T-cell (primary cell): ENCODE data around the gene MOSPD3. TPM values are rescaled to one million over a fixed set of nuclear protein-coding genes. Genes with fewer than 3 reads are reported as not detected.

Experiments used
- ATAC-seq, 4 experiments: fragments of 200-7000 bp in 3 of 4; fragments of 150-1000 bp in 1 of 4; cut with Tn5 transposase; replicated peaks in 1 of 4; 1 replicate in 3 of 4; 2 replicates in 1 of 4; pipeline ENCODE4 v1.10.0; 2021; ENCODE audit warnings: moderate library complexity in 3 of 4, mild to moderate bottlenecking in 2 of 4, moderate number of reproducible peaks in 1 of 4
- CTCF ChIA-PET, 2 donors: fragments of 300-600 bp; sonication (Branson Sonifier 250); formaldehyde crosslinking; loops; one replicate each; lab custom pipeline; 2022; ENCODE audit warnings: antibody characterized with exemption in 2 of 2; lab: Charles Lee
- POLR2A ChIA-PET, 2 donors: fragments of 300-600 bp; sonication (Branson Sonifier 250); formaldehyde crosslinking; loops; one replicate each; lab custom pipeline; 2022; ENCODE audit warnings: antibody characterized with exemption in 2 of 2; lab: Charles Lee
- DNase-seq, 35 experiments: peaks; one replicate each; pipeline versions ENCODE4 v3.0.0 to v3.0.0-alpha.2; 2013 to 2023
- H3K27ac ChIP-seq: one replicate; pipeline ENCODE4 v1.5.1; 2013; ENCODE audit warnings: low read length
- H3K27me3 ChIP-seq, 2 experiments: replicated peaks in 1 of 2; 1 replicate in 1 of 2; 2 replicates in 1 of 2; pipeline versions ENCODE4 v1.6.1 to v1.7.0; 2013; ENCODE audit warnings: low read length in 1 of 2, mixed read lengths in 1 of 2; ENCODE audit not compliant: control insufficient read depth in 2 of 2, insufficient read depth in 2 of 2; ENCODE audit errors: extremely low read depth in 1 of 2
- H3K36me3 ChIP-seq, 2 donors: 1 replicate in 1 of 2; 2 replicates in 1 of 2; pipeline versions ENCODE4 v1.6.1 to v1.7.0; 2013; ENCODE audit warnings: low read length in 1 of 2; ENCODE audit not compliant: control insufficient read depth in 2 of 2, insufficient read depth in 1 of 2; ENCODE audit errors: extremely low read depth in 1 of 2
- H3K4me1 ChIP-seq, 2 experiments: 1 replicate in 1 of 2; 2 replicates in 1 of 2; pipeline versions ENCODE4 v1.6.1 to v1.7.0; 2013; ENCODE audit warnings: low read length in 2 of 2, mixed read lengths in 1 of 2; ENCODE audit not compliant: insufficient read depth in 2 of 2, control insufficient read depth in 1 of 2; ENCODE audit errors: extremely low read depth in 1 of 2
- H3K4me3 ChIP-seq, 2 donors: 1 replicate in 1 of 2; 2 replicates in 1 of 2; pipeline versions ENCODE4 v1.5.1 to v1.7.0; 2013; ENCODE audit warnings: mild to moderate bottlenecking in 2 of 2, low read length in 1 of 2, moderate library complexity in 1 of 2; ENCODE audit not compliant: control insufficient read depth in 1 of 2; ENCODE audit errors: extremely low read depth in 1 of 2
- H3K9me3 ChIP-seq: 2 replicates; pipeline ENCODE4 v1.7.0; 2013
- H3K27ac Mint-ChIP-seq, 2 donors: one replicate each; pipeline ENCODE4 v1.8.0; 2020 to 2021; ENCODE audit warnings: mild to moderate bottlenecking in 2 of 2, mixed read lengths in 2 of 2
- H3K27me3 Mint-ChIP-seq, 2 donors: one replicate each; pipeline ENCODE4 v1.8.0; 2021 to 2022; ENCODE audit warnings: mixed read lengths in 2 of 2
- H3K36me3 Mint-ChIP-seq: one replicate; pipeline ENCODE4 v1.8.0; 2021; ENCODE audit warnings: mixed read lengths
- H3K4me1 Mint-ChIP-seq, 3 donors: one replicate each; pipeline ENCODE4 v1.8.0; 2020 to 2022; ENCODE audit warnings: mixed read lengths in 3 of 3, mild to moderate bottlenecking in 1 of 3
- H3K4me3 Mint-ChIP-seq, 3 donors: one replicate each; pipeline ENCODE4 v1.8.0; 2020 to 2022; ENCODE audit warnings: mild to moderate bottlenecking in 3 of 3, mixed read lengths in 3 of 3, moderate library complexity in 3 of 3
- H3K9me3 Mint-ChIP-seq, 3 donors: one replicate each; pipeline ENCODE4 v1.8.0; 2020 to 2022; ENCODE audit warnings: mixed read lengths in 3 of 3
- WGBS: methylation state at CpG from one replicate; pipeline ENCODE4 v1.1.5; 2013; ENCODE audit warnings: missing lambda C conversion rate; ENCODE audit not compliant: insufficient coverage; 5-methylcytosine and 5-hydroxymethylcytosine counted together
- total RNA-seq, 35 experiments: library from RNA in 6 of 35; stranded (reverse) in 6 of 35; fragments of 120-200 nt in 1 of 35; gene quantifications; one replicate each; pipeline versions ENCODE4 v1.2.1 to v1.2.4 and lab custom pipeline; 2013 to 2026

MOSPD3 gene
- total RNA-seq, 5 donors from 2014 or later (not counting 1 experiment from before 2014, with no cell fraction given): 10.9 to 19.0 (median 16.3) TPM

GRCh38 chr7:100595188-100595587 is 17.2 kb upstream of the MOSPD3 start:
- Histone ChIP-seq H3K9me3 (no peaks in the 10 kb centered on the region), H3K27me3 (peaks cover 0 to 18% of the 10 kb centered on the region in 2 experiments), H3K27ac (no peak overlapping the region), H3K4me3 (no peak overlapping the region), H3K4me1 (no peaks in the 10 kb centered on the region), H3K36me3 (no peaks in the 10 kb centered on the region)
- H3K27me3 Mint-ChIP-seq: peaks cover 0 to 3% of the 10 kb centered on the region in 2 donors
- no peaks in the 10 kb centered on the region for H3K36me3 Mint-ChIP-seq
- WGBS: 96% methylated on average over 3 of the region's 7 CpGs
- H3K4me3 Mint-ChIP-seq: no peak overlapping the region
- no peaks in the 10 kb centered on the region for H3K9me3 Mint-ChIP-seq
- ChIA-PET POLR2A (interaction anchor here in 1 of 2 donors (0.6 kb wide), 1 partner anchor 19 kb away, joined by 8 read pairs; no protein-coding TSS in a partner anchor), CTCF (no interaction called here)
- ATAC-seq: no peak
- peaks cover 0 to 3% (median 3%) of the 10 kb centered on the region in 3 donors for H3K4me1 Mint-ChIP-seq
- DNase-seq: no peak
- no peak overlapping the region for H3K27ac Mint-ChIP-seq

- ChIA-PET CTCF (interaction anchor here (0.7 to 1.4 kb wide), 3 partner anchors 12 to 1122 kb away, joined by 3 to 4 read pairs (median 3); partner anchors contain the start of gene FBXO24 (in 1 of the 2)), POLR2A (no interaction called here)
- no peak overlapping the region for H3K27ac ChIP-seq
- ATAC-seq (no peak), DNase-seq (no peak)
- H3K27me3 ChIP-seq: peaks cover 0 to 4% of the 10 kb centered on the region in 2 experiments
- Mint-ChIP-seq H3K4me1 (peaks cover 1 to 7% (median 3%) of the 10 kb centered on the region in 3 donors), H3K9me3 (no peaks in the 10 kb centered on the region), H3K27ac (no peak overlapping the region), H3K4me3 (no peak overlapping the region), H3K27me3 (no peaks in the 10 kb centered on the region), H3K36me3 (no peaks in the 10 kb centered on the region)
- H3K4me3 ChIP-seq: no peak overlapping the region
- WGBS: 76% methylated on average over 2 of the region's 4 CpGs
- H3K4me1 ChIP-seq: peaks cover 0 to 5% of the 10 kb centered on the region in 2 experiments
- no peaks in the 10 kb centered on the region for H3K9me3 ChIP-seq
- H3K36me3 ChIP-seq: no peaks in the 10 kb centered on the region
Measured at GRCh38 chr7:100598425-100598824, 13.9 kb upstream of the MOSPD3 start.

GRCh38 chr7:100599911-100600729 is 12.2 kb upstream of the MOSPD3 start:
- DNase-seq (no peak), ATAC-seq (no peak)
- no peaks in the 10 kb centered on the region for H3K36me3 Mint-ChIP-seq
- H3K27ac Mint-ChIP-seq: no peak overlapping the region
- 82% methylated on average over 12 of the region's 18 CpGs for WGBS
- ChIA-PET POLR2A (interaction anchor here in 1 of 2 donors (0.7 kb wide), 1 partner anchor 60 kb away, joined by 4 read pairs; no protein-coding TSS in a partner anchor), CTCF (interaction anchor here in 1 of 2 donors (0.5 kb wide), 1 partner anchor 252 kb away, joined by 3 read pairs; no protein-coding TSS in a partner anchor)
- H3K4me3 ChIP-seq: no peak overlapping the region
- no peaks in the 10 kb centered on the region for H3K36me3 ChIP-seq
- H3K4me3 Mint-ChIP-seq: no peak overlapping the region
- H3K27ac ChIP-seq: no peak overlapping the region
- no peaks in the 10 kb centered on the region for H3K9me3 ChIP-seq
- H3K9me3 Mint-ChIP-seq: no peaks in the 10 kb centered on the region
- H3K4me1 ChIP-seq: peaks cover 5 to 20% of the 10 kb centered on the region in 2 experiments
- peaks cover 0 to 5% of the 10 kb centered on the region in 2 experiments for H3K27me3 ChIP-seq
- no peaks in the 10 kb centered on the region for H3K27me3 Mint-ChIP-seq
- peaks cover 8 to 15% (median 11%) of the 10 kb centered on the region in 3 donors for H3K4me1 Mint-ChIP-seq

GRCh38 chr7:100600730-100601038 is 11.7 kb upstream of the MOSPD3 start:
- H3K4me1 Mint-ChIP-seq: peaks cover 12 to 21% (median 16%) of the 10 kb centered on the region in 3 donors
- peaks cover 0 to 7% of the 10 kb centered on the region in 2 experiments for H3K27me3 ChIP-seq
- no peaks in the 10 kb centered on the region for H3K27me3 Mint-ChIP-seq
- ChIA-PET POLR2A (no interaction called here), CTCF (no interaction called here)
- no peak overlapping the region for H3K4me3 Mint-ChIP-seq
- H3K27ac Mint-ChIP-seq: no peak overlapping the region
- 93% methylated on average over 6 of the region's 9 CpGs for WGBS
- no peak overlapping the region for H3K27ac ChIP-seq
- no peaks in the 10 kb centered on the region for H3K9me3 ChIP-seq
- DNase-seq (no peak), ATAC-seq (no peak)
- H3K9me3 Mint-ChIP-seq: no peaks in the 10 kb centered on the region
- no peaks in the 10 kb centered on the region for H3K36me3 Mint-ChIP-seq
- no peaks in the 10 kb centered on the region for H3K36me3 ChIP-seq
- H3K4me1 ChIP-seq: peaks cover 11 to 26% of the 10 kb centered on the region in 2 experiments
- H3K4me3 ChIP-seq: no peak overlapping the region

DNA sequence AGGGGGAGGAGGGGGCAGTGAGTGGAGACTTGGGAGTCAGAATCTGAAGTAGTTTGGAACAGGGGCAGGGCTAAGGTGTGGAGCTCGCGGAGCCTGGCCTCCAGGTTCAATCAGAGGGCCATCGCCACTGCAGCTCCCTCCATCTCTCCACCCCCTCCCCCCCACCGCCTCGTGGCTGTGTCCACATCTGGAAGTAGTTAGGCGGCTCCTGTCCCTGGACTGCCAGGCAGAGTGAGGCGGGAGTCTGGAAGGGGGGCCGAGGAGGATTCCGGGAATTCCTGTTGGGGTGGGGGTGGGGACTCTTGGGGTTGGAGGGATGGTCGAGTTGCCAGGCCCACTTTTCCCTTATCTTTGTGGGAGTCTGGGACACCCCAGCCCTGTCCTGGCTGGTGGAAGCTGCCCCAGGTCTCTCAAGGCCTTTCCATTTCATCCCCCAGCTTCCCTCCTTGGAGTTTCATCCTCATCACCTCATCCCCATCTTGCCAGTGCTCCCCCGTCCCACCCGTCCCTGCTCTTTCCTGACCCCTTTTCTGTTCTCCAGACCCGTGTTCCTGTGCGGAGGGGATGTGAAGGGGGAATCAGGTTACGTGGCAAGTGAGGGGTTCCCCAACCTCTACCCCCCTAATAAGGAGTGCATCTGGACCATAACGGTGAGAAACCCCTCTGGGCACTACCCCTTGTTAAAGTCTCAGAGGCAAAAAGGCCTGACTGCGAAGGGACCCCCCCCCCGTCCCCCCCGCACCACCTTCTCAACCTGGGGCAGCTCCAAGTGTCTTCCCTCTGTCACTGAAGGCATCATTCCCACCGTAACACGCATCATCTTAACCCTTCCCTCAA is 9.2 kb upstream of the MOSPD3 start:
- peak overlapping the region in 1 of 2 donors; percentile 84 for H3K4me3 ChIP-seq
- no peaks in the 10 kb centered on the region for H3K9me3 Mint-ChIP-seq
- ATAC-seq (no peak), DNase-seq (no peak)
- no peaks in the 10 kb centered on the region for H3K36me3 Mint-ChIP-seq
- ChIA-PET POLR2A (interaction anchor here in 1 of 2 donors (0.6 kb wide), 1 partner anchor 56 kb away, joined by 5 read pairs; no protein-coding TSS in a partner anchor), CTCF (interaction anchor here (0.6 to 1.1 kb wide), 5 partner anchors 14 to 149 kb away, joined by 3 to 5 read pairs (median 4); partner anchors contain the start of genes FBXO24 (in 1 of the 2), LRCH4 (in 1 of the 2) and POP7 (in 1 of the 2))
- peak overlapping the region; percentile 74 to 90 (median 81) for H3K4me3 Mint-ChIP-seq
- H3K4me1 ChIP-seq: peaks cover 11 to 30% of the 10 kb centered on the region in 2 experiments
- H3K27ac ChIP-seq: peak overlapping the region; percentile 67
- no peaks in the 10 kb centered on the region for H3K9me3 ChIP-seq
- H3K27ac Mint-ChIP-seq: peak overlapping the region in 1 of 2 donors; percentile 91
- H3K27me3 ChIP-seq: peaks cover 0 to 7% of the 10 kb centered on the region in 2 experiments
- WGBS: 81% methylated on average over 7 of the region's 21 CpGs
- no peaks in the 10 kb centered on the region for H3K36me3 ChIP-seq
- H3K4me1 Mint-ChIP-seq: peaks cover 16 to 25% (median 16%) of the 10 kb centered on the region in 3 donors
- H3K27me3 Mint-ChIP-seq: no peaks in the 10 kb centered on the region

- Mint-ChIP-seq H3K36me3 (no peaks in the 10 kb centered on the region), H3K27me3 (no peaks in the 10 kb centered on the region), H3K9me3 (no peaks in the 10 kb centered on the region), H3K27ac (peak overlapping the region; percentile 88 to 91), H3K4me1 (peaks cover 13 to 23% (median 16%) of the 10 kb centered on the region in 3 donors), H3K4me3 (peak overlapping the region; percentile 74 to 90 (median 81))
- H3K27ac ChIP-seq: peak overlapping the region; percentile 67
- peak overlapping the region; percentile 48 to 84 for H3K4me3 ChIP-seq
- peaks cover 11 to 30% of the 10 kb centered on the region in 2 experiments for H3K4me1 ChIP-seq
- H3K27me3 ChIP-seq: peaks cover 0 to 7% of the 10 kb centered on the region in 2 experiments
- peak in 3 of 4 experiments; percentile 7 to 22 (median 9) for ATAC-seq
- 28% methylated on average over 10 of the region's 10 CpGs for WGBS
- H3K9me3 ChIP-seq: no peaks in the 10 kb centered on the region
- POLR2A ChIA-PET: no interaction called here
- DNase-seq: peak in 1 of 35 experiments; percentile 12
- H3K36me3 ChIP-seq: no peaks in the 10 kb centered on the region
- CTCF ChIA-PET: interaction anchor here (0.6 to 1.1 kb wide), 3 partner anchors 15 to 110 kb away, joined by 3 to 5 read pairs (median 4); partner anchors contain the start of gene POP7 (in 1 of the 2)
Measured at GRCh38 chr7:100603726-100604027, 8.7 kb upstream of the MOSPD3 start.
